ENCODE measurements around the gene RBM42.
A peak's percentile ranks its signal among the peaks of the same experiment; 100 is the strongest.
"Not testable (repeated sequence)": the region's sequence is repeated elsewhere in the genome, so short reads cannot be mapped to it uniquely, and the experiment has no call there.

Gene RBM42, protein sequence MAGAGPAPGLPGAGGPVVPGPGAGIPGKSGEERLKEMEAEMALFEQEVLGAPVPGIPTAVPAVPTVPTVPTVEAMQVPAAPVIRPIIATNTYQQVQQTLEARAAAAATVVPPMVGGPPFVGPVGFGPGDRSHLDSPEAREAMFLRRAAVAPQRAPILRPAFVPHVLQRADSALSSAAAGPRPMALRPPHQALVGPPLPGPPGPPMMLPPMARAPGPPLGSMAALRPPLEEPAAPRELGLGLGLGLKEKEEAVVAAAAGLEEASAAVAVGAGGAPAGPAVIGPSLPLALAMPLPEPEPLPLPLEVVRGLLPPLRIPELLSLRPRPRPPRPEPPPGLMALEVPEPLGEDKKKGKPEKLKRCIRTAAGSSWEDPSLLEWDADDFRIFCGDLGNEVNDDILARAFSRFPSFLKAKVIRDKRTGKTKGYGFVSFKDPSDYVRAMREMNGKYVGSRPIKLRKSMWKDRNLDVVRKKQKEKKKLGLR

DNA sequence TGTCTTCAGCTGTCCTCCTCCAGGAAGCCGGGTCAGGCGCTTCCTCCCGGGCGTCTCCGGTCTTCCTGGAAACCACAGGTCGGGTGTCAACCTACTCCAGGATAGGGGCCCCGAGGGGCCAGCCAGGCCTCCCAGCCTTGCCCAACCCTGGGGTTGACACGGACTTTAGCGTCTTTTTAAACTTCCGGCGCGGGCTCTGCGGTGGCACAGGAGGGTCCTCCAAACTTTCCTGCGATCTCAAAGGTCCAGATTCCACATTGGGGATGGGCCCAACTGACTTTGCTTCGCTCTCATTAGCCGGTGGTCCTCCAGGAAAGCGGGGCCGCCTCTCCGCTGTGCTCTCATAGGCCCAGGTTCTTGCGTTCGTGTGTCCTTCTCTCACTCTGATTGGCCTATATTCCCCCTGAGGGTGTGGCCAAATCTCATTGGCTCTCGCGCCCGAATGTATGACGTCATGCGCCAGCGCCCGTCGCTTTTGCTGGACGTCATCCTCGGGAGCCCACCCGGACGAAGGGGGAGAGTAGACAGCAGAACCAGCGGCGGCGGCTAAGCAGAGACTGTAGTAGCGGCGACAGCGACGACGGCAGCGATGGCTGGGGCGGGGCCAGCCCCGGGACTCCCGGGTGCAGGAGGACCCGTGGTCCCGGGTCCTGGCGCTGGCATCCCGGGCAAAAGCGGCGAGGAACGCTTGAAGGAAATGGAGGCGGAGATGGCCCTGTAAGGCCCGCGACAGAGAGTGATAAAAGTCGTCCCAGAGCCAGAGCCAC is at the start of gene RBM42:
RBM42 (plus strand) TSS at position 472 of the 767 bp plus-strand sequence; CDS start at position 590, 118 bp downstream.
- DNase-seq (ENCODE audit: low read depth in 3 of 3) = peak; percentile 85 to 95 (median 94)

DNA sequence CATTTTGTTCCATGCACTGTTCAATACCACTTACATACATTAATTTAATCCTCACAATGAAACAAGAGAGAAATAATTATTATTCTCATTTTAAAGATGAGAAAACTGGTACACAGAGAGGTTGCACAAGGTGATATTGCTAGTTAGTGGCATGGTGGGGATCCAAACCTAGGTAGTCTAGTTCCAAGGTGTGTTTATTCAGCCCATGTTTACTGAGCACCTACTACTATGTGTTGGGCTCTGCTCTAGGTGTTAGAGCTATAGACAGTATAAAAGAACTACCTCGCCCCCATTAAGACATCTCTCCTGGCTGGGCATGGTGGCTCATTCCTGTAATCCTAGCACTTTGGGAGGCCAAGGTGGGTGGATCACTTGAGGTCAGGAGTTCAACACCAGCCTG is 46.1 kb upstream of the RBM42 start:
- DNase-seq (ENCODE audit: low read depth in 3 of 3) = no peak

DNA sequence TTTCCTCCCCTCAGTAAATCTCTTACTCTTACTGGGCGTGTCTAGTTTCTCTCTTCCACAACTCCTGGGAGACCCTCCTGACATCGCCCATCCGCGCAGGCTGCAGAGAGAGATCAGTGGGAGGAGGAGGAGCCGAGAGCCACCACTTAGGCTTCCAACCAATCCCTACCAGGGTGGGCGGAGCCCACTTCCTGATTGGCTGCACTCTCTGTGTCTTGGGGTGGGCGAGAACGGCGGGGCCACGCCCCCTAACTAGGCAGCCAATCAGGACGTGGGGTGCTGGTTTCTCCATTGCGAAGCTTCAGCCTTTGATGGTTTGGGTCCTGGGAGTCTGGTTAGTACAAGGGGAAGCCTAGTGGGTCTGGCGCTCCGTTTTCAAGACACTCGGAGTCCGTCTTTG is 43.0 kb upstream of the RBM42 start, which contains the start of gene PMIS2:
PMIS2 (plus strand) TSS at position 326 of the 400 bp plus-strand sequence. CDS start 87 bp downstream, outside the sequence.
- no peak for DNase-seq (ENCODE audit: low read depth in 3 of 3)

DNA sequence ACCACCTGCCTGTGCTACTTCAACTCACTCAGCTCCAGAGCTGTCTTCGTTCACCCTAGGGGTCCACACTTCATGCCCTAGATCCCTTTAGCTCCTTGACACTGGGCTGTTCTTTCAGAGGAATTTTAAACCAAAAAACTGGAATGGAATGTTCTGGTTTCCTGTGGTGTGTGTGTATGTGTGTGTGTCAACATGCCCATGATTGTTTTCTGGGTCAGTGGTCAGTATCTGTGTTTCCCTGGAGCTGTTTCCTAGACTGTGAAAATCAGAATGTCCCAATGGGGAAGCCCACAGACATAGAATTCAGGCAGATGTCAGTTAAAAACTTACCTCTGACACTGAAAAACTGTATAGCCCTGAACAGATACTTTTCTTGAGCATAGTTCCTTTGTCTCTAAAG is 41.5 kb upstream of the RBM42 start:
- DNase-seq (ENCODE audit: low read depth in 3 of 3) = no peak

DNA sequence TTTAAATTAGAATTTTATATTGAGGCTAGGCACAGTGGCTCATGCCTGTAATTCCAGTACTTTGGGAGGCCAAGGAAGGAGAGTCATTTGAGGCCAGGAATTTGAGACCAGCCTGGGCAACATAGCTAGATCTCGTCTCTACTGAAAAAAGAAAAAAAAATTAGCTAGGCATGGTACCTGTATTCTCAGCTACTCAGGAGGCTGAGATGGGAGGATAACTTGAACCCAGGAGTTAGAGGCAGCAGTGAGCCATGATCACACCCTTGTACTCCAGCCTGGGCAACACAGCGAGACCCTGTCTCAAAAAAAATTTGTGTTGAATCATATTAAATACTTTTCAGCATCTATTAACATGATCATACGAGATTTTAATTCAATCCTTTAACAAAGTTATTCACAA is 38.0 kb upstream of the RBM42 start:
- no peak for DNase-seq (ENCODE audit: low read depth in 3 of 3)

DNA sequence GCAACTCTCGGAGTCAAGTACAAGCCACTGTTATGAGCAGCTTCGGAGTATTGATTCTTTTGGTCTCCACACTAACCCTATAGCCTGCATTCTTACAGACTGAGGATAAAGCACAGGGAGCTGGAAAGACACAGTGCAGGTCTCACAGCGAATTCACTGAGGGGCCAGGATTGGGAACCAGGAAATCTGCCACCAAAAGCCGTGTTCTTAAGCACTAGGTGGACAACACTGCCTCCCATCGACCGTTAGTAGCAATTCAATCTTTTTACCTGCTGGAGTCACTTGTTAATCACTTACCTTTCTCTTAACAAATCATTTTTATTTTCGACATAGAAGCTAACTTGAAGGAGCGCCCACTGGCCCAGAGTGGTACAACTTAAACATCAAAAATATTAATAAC is 36.6 kb upstream of the RBM42 start:
- DNase-seq (ENCODE audit: low read depth in 3 of 3) = no peak

DNA sequence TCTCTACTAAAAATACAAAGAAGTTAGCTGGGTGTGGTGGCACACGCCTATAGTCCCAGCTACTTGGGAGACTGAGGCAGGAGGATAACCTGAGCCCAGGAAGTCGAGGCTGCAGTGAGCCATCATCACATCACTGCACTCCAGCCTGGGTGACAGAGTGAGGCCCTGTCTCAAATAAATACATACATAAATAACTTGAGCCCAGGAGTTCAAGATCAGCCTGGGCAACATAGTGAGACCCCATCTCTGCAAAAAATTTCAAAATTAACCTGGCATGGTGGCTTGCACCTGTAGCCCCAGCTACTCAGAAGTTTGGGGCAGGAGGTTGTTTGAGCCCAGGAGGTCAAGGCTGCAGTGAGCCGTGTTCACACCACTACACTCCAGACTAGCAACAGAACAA is 33.8 kb upstream of the RBM42 start:
- not testable (repeated sequence) for DNase-seq (ENCODE audit: low read depth in 3 of 3)

DNA sequence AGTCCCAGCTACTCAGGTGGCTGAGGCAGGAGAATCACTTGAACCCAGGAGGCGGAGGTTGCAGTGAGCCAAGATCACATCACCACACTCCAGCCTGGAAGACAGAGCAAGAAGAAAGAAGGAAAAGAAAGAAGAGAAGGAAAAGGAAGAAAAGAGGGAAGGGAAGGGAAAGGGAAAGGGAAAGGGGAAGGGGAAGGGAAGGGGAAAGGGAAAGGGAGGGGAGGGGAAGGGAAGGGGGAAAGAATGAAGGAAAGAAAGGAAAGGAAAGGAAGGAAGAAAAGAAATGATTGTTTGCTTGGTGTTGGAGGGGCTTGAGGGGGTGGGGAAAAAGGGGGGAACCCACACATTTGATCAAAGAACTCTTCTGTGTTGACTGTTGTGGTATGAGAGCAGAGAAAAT is 32.9 kb upstream of the RBM42 start:
- no peak for DNase-seq (ENCODE audit: low read depth in 3 of 3)

DNA sequence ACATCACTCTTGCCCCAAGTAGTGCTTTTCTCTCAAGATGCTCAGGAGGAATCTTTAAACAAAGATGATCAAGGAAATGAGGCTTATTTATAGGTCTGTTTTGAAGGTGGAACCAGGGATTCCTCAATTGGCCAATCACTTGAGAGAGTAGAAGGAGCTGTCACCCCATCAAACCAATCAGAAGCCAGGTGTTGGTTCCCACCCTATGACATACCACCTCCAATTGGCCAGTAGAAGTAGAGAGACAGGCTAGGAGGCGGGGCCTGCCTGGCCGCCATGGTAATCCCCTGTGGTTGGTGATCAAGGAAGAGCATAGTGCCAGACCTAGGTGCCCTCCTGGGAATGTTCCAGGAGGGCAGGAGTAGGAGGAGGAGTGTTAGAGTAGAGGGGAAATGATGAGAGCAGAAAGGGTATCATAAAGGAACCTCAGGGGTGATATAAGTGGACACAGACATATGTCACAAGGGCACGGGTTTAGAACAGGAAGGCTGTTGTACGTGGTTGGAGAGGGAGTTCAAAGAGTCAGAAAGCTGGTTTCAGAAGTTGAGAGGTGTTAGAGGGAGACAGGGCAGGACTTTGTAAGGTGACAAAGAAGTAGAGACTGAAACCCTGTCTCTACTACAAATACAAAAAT is 32.4 kb upstream of the RBM42 start:
- no peak for DNase-seq (ENCODE audit: low read depth in 3 of 3)

DNA sequence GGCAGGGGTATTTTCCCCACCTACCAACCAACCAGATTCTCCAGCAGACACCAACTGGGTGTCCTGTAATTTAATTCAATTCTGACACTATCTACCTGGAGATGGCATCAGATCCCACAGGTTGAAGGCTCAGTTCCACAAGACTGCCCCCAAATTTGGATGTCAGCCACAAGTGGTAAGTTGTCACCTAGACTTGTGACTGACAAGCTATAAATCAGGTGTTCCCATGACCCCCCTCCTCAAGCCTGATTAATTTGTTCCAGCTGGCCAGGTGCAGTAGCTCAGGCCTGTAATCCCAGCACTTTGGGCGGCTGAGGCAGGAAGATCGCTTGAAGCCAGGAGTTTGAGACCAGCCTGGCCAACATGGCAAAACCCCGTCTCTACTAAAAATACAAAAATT is 26.9 kb upstream of the RBM42 start:
- no peak for DNase-seq (ENCODE audit: low read depth in 3 of 3)

DNA sequence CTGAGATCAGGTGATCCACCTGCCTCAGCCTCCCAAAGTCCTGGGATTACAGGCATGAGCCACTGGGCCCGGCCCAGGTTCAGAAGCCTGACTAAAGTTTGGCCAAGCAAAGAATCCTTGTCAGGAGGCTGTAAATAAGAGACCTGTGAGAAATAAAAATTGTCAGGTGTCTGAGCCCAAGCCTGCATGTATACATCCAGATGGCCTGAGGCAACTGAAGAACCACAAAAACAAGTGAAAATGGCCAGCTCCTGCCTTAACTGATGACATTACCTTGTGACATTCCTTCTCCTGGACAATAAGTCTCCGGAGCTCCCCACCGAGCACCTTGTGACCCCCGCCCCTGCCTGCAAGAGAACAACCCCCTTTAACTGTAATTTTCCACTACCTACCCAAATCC is 24.4 kb upstream of the RBM42 start:
- DNase-seq (ENCODE audit: low read depth in 3 of 3) = not testable (repeated sequence)

DNA sequence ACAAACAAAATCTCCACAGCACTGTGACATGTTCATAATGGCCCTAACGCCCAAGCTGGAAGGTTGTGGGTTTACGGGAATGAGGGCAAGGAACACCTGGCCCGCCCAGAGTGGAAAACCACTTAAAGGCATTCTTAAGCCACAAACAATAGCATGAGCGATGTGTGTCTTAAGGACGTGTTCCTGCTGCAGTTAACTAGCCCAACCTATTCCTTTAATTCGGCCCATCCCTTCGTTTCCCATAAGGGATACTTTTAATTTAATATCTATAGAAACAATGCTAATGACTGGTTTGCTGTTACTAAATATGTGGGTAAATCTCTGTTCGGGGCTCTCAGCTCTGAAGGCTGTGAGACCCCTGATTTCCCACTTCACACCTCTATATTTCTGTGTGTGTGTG is 21.7 kb upstream of the RBM42 start:
- not testable (repeated sequence) for DNase-seq (ENCODE audit: low read depth in 3 of 3)

DNA sequence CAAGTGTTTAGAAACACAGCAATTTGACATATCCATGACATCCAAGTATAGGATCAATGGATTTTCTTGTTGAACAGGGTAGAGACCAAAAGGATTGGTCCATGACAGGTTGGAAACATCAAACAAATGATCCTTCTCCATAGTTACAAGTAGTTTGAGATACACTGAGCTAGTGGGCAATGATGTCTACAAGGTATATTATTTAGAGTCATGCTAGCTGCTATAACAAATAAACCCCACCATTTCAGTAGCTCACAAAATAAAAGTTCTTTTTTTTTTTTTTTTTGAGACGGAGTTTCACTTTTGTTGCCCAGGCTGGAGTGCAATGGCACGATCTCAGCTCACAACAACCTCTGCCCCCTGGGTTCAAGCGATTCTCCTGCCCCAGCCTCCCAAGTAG is 21.2 kb upstream of the RBM42 start:
- no peak for DNase-seq (ENCODE audit: low read depth in 3 of 3)

DNA sequence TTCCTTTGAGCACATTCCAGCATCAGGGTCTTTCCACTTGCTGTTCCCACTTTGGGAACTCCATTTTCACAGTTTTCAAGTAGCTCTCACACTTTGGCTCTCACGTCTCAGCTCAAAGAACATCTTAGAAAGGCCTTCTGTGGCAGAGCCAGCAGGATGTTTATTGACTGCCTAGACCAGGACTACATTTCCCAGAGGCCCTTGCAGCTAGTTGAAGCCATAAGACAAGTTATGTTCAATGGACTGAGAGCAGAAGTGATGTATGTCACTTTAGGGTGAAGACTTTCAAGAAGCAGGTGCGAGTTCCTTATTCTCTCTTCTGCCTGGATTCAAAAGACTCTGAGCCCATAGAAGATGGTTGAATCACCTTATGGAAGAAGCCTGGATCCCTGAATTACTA is 20.6 kb upstream of the RBM42 start:
- no peak for DNase-seq (ENCODE audit: low read depth in 3 of 3)

DNA sequence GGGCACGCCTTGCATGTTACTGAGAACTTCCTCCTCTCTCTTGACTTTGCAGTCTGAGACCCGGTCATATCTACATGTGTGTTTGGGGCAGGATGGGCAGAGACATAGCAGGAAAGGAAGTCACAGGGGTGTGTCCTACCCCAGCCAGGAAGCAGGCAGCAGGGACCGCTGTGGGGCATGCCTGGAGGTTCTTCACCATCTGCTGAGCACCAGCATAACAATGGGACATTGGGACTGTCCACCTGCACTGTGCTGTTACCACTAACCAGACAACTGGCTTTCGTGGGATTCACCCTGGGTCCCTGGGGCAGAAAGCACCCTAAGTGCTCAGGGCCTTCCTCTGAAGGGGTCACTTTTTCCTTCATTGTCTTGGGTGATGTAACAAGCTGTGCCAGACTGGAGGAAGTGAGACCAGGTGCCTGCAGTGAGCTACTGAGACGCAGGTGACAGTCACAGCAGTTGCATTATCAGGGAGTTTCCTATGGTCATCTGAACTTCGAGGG is 18.9 kb upstream of the RBM42 start:
- DNase-seq (ENCODE audit: low read depth in 3 of 3) = no peak

DNA sequence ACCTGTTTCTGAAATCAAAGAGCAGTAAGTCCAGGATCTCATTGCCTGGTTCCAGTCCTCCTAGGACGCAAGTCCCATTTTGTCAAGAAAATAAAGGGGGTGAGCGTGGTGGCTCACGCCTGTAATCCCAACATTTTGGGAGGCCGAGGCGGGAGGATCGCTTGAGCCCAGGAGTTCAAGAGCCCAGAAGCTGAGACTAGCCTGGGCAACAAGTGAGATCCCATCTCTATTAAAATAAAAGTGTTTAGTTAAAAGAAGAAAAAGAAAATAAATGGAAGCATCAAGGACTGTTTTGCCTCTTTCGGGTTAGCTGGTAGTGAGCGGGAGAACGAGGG is 16.6 kb upstream of the RBM42 start:
- no peak for DNase-seq (ENCODE audit: low read depth in 3 of 3)

DNA sequence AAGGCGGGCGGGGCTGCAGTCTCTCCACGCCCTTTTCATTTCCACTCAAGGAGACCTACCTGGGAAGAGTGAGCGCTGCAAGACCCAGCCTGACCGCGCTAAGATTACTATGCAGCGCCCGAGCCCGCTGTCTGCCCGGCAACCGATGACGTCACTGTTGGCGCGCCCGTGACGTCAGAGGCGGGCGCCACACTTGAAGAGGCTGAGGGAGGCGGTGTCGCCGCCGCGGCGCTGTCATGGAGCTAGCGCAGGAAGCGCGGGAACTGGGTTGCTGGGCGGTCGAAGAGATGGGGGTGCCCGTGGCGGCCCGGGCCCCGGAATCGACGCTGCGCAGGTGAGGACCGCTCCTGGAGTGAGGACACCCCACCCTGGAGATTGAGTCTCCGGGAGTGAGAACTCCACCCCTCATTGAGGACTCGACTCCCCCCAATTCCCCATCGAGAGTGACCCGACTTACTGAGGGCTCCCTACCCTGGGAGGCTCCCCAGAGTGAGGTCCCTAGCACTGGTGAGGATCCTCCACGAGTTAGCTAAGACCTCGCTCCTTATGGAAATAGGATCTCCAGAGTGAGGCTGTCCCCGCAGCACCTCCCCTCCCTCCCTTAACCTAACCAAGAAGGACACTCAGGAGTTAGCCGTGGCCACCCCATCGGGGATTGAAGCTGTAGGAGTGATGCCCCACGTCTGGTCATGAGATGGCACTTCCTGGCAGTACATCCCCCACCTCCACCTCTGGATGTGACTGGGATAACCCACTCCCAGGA is 16.1 kb upstream of the RBM42 start, which contains the start of gene HAUS5:
HAUS5 (plus strand) TSS at position 177 of the 763 bp plus-strand sequence; CDS start at position 237, 60 bp downstream.
- DNase-seq (ENCODE audit: low read depth in 3 of 3) = peak; percentile 90 to 93 (median 92)

DNA sequence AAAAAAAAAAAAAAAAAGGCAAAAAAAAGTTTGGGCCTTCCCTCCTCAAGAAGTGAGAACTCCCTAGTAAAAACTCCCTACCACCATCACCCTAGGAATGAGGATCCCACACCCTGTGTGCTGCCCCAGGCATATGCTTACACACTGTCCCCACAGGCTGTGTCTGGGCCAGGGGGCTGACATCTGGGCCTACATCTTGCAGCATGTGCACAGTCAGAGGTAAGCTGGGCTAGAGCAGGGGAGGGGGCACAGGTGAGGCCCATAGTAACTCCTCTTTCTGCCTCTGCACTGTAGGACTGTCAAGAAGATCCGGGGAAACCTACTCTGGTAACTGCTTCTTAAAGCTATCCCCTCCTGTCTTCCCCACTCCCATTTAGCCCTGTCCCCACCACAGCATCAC is 15.3 kb upstream of the RBM42 start:
- DNase-seq (ENCODE audit: low read depth in 3 of 3) = no peak

DNA sequence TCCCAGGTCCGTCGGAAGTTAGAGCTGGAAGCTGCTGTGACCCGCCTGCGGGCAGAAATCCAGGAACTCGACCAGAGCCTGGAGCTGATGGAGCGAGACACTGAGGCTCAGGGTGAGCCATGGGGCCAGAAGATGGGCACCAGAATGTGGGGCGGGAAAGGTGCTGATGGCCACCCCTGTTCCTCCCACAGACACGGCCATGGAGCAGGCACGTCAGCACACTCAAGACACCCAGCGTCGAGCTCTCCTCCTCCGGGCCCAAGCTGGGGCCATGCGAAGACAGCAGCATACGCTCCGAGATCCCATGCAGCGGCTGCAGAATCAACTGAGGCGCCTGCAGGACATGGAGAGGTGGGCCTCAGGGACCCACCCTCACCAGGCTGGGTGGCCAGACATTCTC is 13.8 kb upstream of the RBM42 start:
- DNase-seq (ENCODE audit: low read depth in 3 of 3) = no peak

DNA sequence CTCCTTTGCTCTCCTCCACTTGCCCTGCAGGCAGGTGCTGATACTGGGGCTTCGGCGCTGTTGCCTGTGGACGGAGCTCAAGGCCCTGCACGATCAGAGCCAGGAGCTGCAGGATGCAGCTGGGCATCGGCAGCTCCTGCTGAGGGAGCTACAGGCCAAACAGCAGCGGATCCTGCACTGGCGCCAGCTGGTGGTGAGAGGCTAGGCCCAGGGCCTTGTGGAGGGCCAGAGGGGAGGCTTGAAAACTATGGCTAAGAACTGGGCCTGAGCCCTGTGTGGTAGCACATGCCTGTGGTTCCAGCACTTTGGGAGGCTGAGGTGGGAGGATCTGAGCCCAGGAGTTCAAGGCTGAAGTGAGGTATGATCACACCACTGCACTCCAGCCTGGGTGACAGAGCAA is 10.0 kb upstream of the RBM42 start:
- no peak for DNase-seq (ENCODE audit: low read depth in 3 of 3)

DNA sequence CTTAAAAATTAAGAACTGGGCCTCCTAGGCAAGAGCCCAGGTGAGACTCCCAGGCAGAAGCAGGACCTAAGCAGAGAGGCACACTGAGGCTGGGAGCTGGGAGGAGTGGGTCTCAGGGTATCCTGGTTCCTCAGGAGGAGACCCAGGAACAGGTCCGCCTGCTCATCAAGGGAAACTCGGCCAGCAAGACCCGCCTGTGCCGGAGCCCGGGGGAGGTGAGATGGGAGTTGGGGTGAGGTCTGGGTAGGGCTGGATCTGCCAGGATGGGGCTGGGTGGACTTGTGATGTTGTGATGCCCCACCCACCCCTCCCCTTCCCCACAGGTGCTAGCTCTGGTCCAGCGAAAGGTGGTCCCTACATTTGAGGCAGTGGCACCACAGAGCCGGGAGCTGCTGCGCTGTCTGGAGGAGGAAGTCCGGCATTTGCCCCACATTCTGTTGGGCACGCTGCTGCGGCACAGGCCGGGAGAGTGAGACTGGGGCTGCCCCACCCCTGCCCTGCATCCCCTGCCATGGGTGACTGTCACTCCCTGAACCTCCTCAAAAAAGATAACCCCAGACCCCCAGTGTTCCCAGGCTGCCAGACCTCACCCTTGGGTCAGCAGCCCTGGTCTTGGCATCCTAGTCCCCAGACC is 9.4 kb upstream of the RBM42 start:
- no peak for DNase-seq (ENCODE audit: low read depth in 3 of 3)

Data from stimulated activated CD4-positive, alpha-beta T cell treated with anti-CD3 and anti-CD28 coated beads, TNF-alpha, amount 100 ng/mL, for 4 hours (primary cell).